Measurements from ENCODE around the gene CRYBA2.

DNA sequence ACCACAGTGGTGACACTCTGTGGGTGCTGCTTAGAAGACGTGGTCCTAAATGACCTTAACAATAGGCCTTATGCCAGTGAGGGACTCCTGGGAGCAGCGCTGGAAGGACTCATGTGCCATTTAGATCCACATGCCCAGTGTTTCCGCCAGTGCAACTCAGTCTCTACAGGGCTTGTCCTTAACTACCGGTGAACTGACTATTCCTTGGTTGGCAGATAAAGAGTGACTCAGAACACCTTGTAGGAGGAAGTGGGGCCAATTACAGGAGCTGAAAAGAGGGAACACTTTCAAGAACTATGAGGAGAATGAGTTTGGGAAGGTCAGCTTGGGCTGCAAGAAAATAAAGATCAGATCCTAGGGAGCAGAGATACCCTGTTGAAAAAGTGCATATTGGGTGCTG is 35.6 kb downstream of the CRYBA2 start:
- TF ChIP-seq, protein P1, sequence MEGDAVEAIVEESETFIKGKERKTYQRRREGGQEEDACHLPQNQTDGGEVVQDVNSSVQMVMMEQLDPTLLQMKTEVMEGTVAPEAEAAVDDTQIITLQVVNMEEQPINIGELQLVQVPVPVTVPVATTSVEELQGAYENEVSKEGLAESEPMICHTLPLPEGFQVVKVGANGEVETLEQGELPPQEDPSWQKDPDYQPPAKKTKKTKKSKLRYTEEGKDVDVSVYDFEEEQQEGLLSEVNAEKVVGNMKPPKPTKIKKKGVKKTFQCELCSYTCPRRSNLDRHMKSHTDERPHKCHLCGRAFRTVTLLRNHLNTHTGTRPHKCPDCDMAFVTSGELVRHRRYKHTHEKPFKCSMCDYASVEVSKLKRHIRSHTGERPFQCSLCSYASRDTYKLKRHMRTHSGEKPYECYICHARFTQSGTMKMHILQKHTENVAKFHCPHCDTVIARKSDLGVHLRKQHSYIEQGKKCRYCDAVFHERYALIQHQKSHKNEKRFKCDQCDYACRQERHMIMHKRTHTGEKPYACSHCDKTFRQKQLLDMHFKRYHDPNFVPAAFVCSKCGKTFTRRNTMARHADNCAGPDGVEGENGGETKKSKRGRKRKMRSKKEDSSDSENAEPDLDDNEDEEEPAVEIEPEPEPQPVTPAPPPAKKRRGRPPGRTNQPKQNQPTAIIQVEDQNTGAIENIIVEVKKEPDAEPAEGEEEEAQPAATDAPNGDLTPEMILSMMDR (conservative IDR thresholded peaks at IDR 0.05; ENCODE audit: low read depth, low read length) = no peak
- TF ChIP-seq EZH2 (IDR thresholded peaks at IDR 0.05; ENCODE audit: low read length, unreplicated experiment) = no peak
- TF ChIP-seq EZH2phosphoT487 (IDR thresholded peaks at IDR 0.05; ENCODE audit: borderline replicate concordance, low read length) = no peak

Data from PC-3 (cell line).